Gastrocnemius medialis (tissue), 4 donors: Measurements from ENCODE around the gene ORC3.

Experiments
- POLR2A ChIP-seq, 2 donors: fragments of 450-650 bp; IDR thresholded peaks; one replicate each; pipeline ENCODE4 v1.6.1; 2017; ENCODE audit warnings: antibody characterized with exemption in 2 of 2, mild to moderate bottlenecking in 2 of 2, moderate library complexity in 2 of 2
- TF ChIP-seq, protein P1 (sequence below), 5 experiments: fragments of 450-650 bp in 3 of 5; fragments of 200-600 bp in 2 of 5; sonication (generic) in 2 of 5; IDR thresholded peaks in 4 of 5; conservative IDR thresholded peaks in 1 of 5; 1 replicate in 4 of 5; 2 replicates in 1 of 5; pipeline ENCODE4 v1.5.1; 2016 to 2019; ENCODE audit warnings: antibody characterized with exemption in 5 of 5, mild to moderate bottlenecking in 3 of 5, moderate library complexity in 3 of 5

DNA sequence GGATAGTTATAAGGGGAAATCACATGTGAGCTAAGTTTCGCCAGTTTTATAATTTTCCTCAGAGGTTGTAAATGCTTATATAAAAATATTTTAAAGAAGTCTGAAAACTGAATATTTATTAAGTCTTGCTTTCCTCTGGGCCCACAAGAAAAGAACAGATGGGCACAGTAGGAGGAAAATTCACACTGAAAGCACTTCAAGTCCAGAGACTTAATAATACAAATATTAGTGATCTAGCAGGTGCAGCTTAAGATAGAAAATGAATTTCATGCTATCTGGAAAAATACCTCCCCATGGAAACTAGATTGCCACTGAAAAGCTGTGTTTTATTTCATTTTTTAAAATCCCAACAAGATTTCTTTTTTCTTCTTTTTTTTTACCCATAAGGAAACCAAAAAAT, 47.2 kb downstream of the ORC3 start:
- TF ChIP-seq, protein P1, sequence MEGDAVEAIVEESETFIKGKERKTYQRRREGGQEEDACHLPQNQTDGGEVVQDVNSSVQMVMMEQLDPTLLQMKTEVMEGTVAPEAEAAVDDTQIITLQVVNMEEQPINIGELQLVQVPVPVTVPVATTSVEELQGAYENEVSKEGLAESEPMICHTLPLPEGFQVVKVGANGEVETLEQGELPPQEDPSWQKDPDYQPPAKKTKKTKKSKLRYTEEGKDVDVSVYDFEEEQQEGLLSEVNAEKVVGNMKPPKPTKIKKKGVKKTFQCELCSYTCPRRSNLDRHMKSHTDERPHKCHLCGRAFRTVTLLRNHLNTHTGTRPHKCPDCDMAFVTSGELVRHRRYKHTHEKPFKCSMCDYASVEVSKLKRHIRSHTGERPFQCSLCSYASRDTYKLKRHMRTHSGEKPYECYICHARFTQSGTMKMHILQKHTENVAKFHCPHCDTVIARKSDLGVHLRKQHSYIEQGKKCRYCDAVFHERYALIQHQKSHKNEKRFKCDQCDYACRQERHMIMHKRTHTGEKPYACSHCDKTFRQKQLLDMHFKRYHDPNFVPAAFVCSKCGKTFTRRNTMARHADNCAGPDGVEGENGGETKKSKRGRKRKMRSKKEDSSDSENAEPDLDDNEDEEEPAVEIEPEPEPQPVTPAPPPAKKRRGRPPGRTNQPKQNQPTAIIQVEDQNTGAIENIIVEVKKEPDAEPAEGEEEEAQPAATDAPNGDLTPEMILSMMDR (IDR thresholded peaks at IDR 0.05 in 4 of 5, conservative IDR thresholded peaks at IDR 0.05 in 1 of 5) = no peak
- no peak for TF ChIP-seq POLR2A (IDR thresholded peaks at IDR 0.05)
